GM18907 (cell line): ENCODE results near the gene DCX.
"Not testable (repeated sequence)": the region's sequence is repeated elsewhere in the genome, so short reads cannot be mapped to it uniquely, and the experiment has no call there.

Experiments
- ATAC-seq: cut with Tn5 transposase; IDR thresholded peaks from one replicate; pipeline ENCODE4 v1.9.1; 2021; ENCODE audit warnings: mild to moderate bottlenecking, moderate library complexity; ENCODE audit not compliant: unreplicated experiment

DCX gene

GRCh38 chrX:111375747-111376146 lies 36.2 kb downstream of the DCX start:
- ATAC-seq = no peak

- no peak for ATAC-seq
These were observed 39.9 kb downstream of the DCX start for GRCh38 chrX:111372086-111372485.

GRCh38 chrX:111365770-111366325 lies 46.1 kb downstream of the DCX start:
- ATAC-seq = no peak

- ATAC-seq = no peak
These were observed 48.3 kb downstream of the DCX start for GRCh38 chrX:111363741-111364140.

- no peak for ATAC-seq
These were observed 50.2 kb downstream of the DCX start for GRCh38 chrX:111361751-111362150.

GRCh38 chrX:111360839-111361238 lies 51.2 kb downstream of the DCX start:
- ATAC-seq = no peak

- ATAC-seq = no peak
These were observed 56.4 kb downstream of the DCX start for GRCh38 chrX:111355523-111356115.

- ATAC-seq = no peak
These were observed 57.5 kb downstream of the DCX start for GRCh38 chrX:111354496-111354895.

- ATAC-seq = no peak
These were observed 58.2 kb downstream of the DCX start for GRCh38 chrX:111353793-111354192.

GRCh38 chrX:111352424-111352823 lies 59.6 kb downstream of the DCX start:
- no peak for ATAC-seq

GRCh38 chrX:111349934-111350333 lies 62.1 kb downstream of the DCX start:
- ATAC-seq = no peak

GRCh38 chrX:111349101-111349500 lies 62.9 kb downstream of the DCX start:
- no peak for ATAC-seq

- ATAC-seq = no peak
These were observed 63.6 kb downstream of the DCX start for GRCh38 chrX:111348429-111348828.

- not testable (repeated sequence) for ATAC-seq
These were observed 65.8 kb downstream of the DCX start for GRCh38 chrX:111346150-111346549.

GRCh38 chrX:111340054-111340453 lies 71.9 kb downstream of the DCX start:
- no peak for ATAC-seq

- peak; percentile 68 for ATAC-seq
These were observed 72.8 kb downstream of the DCX start for GRCh38 chrX:111339212-111339611.

GRCh38 chrX:111338095-111338698 lies 73.8 kb downstream of the DCX start:
- ATAC-seq = no peak

- no peak for ATAC-seq
These were observed 74.8 kb downstream of the DCX start for GRCh38 chrX:111337067-111337637.

GRCh38 chrX:111336141-111336540 lies 75.9 kb downstream of the DCX start:
- ATAC-seq = no peak

- ATAC-seq = no peak
These were observed 82.6 kb downstream of the DCX start for GRCh38 chrX:111329370-111329769.

GRCh38 chrX:111328858-111329257 lies 83.1 kb downstream of the DCX start:
- no peak for ATAC-seq

- ATAC-seq = no peak
These were observed 89.6 kb downstream of the DCX start for GRCh38 chrX:111322231-111322855.
